GM04503 (cell line): Measurements from ENCODE around the gene CIT.
"Not testable (repeated sequence)": the region's sequence is repeated elsewhere in the genome, so short reads cannot be mapped to it uniquely, and the experiment has no call there.

ENCODE experiments used
- DNase-seq: peaks from one replicate; pipeline ENCODE4 v3.0.0-alpha.2; 2012; ENCODE audit warnings: low read depth

The CIT gene

DNA sequence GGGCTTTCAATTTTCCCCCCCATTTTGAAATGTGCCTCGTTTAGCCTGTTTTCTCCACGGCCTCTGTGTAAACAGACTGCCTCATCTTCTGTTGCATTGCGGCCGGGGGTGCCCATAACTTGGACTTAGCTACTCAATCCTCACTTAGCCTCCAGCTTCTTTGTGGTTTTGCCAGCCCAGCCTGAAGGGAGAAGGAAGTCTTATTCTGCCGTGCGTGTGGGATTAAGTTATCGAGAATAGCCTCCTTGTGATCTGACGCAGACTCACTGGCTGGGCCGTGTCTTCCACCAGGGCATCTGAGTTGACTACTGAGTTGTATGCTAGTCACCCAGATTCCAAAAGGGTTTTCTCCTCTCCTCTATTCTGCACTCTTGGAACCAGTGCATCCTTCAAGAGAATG lies 201.1 kb downstream of the CIT start:
- DNase-seq, result no peak

DNA sequence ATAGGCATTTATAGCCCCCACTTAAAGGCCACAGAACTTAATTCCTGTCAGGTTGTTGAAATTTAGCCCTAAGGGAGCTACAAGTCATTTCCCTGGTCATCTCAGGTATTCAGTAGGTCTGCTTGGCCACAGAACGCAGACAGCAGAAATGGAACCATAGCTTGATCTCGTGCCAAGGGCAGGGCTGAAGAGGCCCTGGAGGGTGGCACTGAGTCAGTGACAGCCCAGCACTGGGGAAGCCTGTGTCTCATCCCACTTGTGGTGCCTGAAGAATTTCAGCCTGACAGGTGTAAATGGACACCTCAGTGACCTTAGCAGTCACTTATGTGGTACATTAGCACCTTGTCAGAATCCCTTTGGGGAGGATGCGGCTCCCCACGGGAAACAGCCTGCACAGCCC lies 202.6 kb downstream of the CIT start:
- DNase-seq, result no peak

DNA sequence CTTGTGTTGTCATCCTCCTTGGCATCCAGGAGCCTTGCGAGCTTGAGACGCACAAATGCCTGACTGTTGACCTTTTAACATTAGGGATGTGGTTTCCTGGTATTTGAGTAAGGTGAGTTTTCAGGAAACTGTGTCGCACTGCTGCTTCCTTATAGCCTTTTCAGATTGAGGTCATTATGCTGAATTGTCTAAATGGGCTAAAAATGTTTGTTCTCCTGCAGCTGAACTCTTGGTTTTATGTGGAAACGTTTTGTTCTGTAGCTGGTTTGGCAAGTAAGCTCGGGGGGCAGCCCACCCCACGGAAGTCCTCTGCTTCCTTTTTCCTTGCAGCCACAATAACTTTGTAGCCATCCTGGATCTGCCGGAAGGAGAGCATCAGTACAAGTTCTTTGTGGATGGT lies 203.5 kb downstream of the CIT start:
- no peak for DNase-seq

DNA sequence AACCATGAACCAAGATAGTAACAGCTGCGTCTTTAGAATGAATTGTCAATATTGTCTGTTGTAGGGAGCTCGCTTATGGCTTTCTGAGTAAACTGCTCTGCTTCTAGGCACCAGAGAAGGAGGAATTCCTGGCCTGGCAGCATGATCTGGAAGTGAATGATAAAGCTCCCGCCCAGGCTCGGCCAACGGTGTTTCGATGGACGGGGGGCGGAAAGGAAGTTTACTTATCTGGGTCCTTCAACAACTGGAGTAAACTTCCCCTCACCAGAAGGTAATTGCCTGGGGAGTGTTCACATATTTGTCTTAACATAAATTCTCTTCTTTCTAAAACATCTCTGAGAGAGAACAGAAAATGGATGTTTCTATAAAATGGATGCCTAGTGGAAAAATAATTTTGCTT lies 204.9 kb downstream of the CIT start:
- no peak for DNase-seq

DNA sequence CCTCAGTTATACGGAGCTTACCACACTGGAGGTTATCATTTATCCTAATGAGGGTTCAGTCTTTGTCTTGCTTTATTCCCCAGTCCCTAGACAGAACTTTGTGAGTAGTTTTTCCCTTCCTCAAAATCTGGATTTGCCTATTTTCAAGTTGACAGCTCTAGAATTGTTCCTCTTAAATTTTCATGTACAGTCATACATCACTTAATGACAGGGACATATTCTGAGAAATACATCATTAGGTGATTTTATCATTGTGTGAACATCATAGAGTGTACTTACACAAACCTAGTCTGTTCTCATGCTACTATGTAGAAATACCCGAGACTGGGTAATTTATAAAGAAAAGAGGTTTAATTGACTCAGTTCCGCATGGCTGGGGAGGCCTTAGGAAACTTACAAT lies 206.1 kb downstream of the CIT start:
- DNase-seq, result no peak

DNA sequence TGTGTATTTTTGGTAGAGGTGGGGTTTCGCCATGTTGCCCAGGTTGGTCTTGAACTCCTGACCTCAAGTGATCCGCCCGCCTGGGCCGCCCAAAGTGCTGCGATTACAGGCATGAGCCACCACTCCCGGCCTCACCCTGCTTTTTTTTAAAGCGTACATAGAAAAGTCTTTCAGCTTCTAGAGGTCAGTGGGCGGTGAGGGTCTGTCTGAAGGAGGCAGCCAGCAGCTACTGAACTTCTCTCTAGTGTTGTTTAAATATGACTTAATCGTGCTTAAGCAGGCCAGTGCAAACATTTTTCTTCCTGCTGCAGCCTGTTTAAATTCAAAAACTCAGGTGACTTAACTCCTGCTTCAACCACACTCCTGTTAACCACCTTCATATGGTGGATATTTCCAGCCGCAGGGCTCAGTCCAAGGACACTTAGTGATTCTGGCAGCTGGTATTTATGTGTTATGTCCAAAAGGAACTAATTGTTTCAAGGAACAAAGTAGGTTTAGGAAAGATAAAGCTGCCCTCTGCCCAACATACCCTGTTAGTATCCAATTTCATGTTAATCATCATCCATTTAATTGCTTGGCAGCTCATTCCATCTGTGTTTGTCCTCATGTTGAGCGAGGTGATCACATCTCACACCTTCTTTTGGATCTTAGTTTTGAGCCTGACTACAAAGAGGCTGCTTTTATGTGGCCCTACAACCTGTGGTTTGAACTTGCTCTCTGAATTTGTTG lies 207.2 kb downstream of the CIT start:
- DNase-seq, result no peak

DNA sequence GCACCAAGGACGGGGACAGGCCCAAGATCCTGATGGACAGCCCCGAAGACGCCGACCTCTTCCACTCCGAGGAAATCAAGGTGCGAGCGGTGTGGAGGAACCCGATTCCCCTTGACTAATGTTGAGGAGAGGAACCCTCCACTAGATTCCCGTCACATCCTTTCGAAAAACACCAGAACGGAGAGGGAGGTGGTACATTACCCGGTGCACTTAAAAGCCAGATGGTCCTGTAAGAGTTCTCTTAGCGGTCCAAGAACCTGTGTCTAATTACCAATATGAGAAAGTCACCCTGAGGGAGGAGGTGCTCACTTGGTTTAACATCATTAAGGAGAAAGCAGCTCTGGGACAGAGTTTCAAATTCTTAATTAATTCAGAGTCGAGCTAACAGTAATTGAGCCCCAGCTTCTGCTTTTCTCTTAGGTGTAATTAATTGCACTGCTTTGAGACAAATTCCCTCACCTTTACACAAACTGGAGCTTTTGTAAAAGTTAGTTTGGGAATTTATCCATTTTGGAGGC lies 208.7 kb downstream of the CIT start:
- DNase-seq, result no peak

DNA sequence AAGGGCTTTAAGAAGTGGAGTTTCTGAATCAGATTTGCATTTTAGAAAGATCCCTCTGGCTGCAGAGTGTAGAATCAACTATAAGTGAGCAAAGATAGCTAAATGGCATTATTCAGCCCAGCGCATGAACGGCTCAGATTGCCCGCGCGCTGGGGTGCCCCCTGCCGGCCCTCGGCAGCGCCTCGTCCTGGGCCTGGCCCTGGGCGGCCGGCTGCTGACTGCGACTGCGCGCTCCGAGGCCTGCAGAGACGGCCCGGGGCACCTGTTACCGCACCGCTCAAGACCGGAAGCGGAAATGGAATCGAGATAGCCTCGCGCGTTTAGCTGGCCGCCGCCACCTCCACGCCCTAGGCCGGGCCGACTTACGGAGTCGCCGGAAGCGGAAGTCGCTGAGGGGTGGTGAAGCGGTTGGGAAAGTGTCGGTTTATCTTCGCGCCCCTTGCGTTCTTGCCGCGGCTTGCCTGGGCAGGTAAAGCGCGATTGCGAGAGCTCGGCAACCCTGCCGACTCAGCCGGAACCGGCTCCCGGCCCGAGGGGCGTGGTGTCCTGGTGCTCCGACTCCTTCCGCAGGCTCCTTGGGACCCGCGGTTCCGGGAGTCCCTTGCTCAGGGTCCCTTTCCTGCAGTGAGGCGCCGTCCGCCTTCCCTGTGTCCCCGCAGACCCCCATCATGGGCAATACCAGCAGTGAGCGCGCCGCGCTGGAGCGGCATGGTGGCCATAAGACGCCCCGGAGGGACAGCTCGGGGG lies 209.4 kb downstream of the CIT start, which contains the start of gene PRKAB1:
TSS of gene PRKAB1 (plus strand) at position 557 of the 747 bp plus-strand sequence. CDS start at position 669, 112 bp downstream.
- peak; percentile 67 for DNase-seq

DNA sequence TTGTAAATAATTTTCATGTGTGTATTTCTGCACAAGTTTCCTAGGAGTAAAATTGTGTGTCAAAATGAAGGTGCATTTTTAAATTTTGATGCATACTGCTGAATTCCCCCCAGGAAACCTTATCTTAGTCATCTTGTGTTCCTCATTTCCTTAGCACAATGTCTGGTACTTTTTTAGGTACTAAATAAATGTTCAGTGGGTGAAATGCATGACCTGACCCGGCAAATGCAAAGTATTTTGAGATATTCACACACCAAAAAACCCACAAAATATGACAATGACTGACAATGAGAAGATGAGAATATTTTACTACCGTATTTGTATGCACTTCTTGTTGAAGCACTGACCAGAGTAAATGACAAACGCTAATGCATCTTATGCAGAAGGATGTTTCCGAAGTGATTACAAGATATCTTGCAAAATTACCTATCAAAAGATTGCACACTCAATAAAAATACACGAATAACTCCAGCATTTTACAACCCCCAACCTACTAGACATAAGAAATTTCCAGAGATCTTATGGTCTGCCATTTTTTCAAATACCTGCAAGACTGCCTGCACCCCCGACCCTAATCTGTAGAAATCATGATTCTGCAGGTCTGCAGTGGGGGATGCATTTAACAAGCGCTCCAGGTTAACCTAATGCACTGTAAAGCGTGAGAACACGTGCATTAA lies 210.1 kb downstream of the CIT start:
- no peak for DNase-seq

DNA sequence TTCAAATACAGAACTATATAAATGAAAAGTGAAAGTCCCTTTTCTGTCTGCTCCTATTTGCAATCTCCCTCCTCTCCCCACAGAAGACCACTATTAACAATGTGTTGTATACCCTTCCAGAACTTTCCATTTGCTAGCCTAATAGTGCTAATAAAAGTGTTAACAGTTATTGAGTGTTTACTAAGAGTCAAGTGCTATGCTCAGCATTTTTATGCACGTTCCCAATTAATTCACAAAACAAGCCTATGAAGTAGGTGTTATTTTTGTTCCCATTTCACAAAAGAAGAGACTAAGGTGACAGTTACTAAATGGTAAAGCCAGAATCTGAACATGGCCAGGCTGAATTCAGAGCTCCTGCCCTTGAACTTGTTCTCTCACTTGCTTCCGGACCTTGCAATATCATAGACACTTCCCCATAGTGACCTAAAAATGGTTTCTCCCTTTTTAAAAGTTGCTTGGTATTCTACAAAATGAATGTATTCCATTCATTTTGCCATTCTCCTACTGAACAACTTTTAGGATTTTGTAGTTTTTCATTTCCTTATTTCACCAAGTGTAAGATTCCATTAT lies 210.8 kb downstream of the CIT start:
- DNase-seq, result no peak

DNA sequence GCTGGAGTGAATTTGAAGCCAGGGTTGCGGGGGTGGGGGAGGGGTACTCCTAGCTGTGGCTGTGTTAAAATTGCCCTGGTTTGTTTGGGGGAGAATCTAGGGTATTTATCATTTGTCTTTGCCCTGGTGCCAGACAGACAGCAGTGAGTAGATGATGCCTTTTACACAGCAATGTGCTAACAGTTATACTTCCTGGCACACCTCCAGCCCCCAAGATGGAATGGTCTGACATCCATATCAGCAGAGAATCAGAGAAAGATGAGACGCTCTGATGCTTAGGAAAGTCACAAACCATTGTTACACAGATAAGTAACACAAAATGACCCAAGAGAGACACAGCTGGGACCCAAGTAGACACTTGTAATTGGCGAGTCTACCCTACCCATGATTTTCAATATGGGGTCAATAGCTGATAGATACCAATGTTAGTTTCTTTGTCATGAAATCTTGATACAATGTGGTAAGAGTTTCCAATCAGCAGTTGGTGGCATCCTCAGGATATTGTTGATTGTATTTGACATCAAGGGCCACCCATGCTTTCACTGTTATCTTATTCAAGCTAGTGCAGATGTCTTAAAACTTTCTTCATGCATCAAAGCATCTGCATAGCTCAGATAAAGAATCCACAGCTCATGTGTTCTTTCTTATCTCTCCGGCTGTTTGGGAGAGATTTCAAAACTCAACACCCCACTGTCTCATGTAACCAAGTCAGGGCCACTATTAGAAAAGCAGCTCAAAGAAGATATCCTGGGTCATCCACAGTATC lies 211.8 kb downstream of the CIT start:
- no peak for DNase-seq

DNA sequence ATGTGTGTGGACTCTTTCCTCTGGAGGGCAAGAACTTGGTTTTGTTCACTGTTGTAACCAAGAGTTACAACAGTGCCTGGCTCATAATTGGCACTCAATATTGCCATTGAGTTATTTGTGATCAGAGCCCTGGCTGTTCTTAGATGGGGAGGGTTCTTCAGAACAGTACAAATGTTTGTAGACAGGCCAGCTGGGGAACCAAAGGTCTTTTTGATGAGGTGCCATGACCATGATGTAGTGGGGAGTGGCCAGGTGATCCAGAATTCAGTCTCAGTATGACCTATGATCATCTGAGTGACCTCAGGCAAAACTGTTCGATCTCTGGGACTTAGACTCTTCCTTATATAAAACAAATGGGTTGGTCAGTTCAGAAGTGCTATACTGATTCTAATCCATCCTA lies 212.5 kb downstream of the CIT start:
- DNase-seq, result no peak

DNA sequence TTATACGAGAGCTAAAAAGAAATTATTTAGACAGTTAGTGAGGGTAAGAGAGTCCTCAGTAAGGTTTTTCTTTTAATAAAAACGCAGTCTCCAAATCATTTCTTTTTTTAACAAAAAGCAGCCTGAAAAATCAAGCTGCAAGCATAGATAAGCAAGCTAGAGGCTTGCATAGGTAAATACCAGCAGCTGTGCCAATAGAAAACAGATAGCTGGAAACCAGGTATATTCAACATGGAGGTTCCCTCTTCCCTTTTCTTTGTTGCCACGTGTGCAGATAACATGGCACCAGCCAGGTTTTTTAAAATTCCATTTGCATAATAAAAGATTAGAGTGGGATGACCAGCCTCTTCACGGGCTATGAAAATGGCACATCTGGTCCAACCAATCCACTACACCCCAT lies 215.2 kb downstream of the CIT start:
- DNase-seq, result no peak

DNA sequence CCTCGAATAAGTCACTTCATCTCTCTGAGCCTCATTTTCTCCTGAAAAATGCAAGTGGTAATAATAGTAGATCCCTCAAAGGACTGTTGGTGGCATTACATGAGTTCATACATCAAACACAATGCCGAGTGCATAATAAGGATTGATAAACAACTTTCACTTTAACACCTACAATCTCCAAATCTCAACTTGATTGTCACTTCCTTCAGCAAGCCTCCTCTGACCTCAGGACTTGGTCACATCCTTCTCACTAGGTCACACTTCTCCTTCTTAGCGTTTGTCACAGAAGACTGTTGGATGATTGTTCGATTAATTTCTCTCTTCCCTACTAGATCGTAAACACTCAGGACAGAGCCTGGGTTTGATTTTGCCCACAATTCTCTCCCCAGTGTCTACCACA lies 217.0 kb downstream of the CIT start:
- no peak for DNase-seq

DNA sequence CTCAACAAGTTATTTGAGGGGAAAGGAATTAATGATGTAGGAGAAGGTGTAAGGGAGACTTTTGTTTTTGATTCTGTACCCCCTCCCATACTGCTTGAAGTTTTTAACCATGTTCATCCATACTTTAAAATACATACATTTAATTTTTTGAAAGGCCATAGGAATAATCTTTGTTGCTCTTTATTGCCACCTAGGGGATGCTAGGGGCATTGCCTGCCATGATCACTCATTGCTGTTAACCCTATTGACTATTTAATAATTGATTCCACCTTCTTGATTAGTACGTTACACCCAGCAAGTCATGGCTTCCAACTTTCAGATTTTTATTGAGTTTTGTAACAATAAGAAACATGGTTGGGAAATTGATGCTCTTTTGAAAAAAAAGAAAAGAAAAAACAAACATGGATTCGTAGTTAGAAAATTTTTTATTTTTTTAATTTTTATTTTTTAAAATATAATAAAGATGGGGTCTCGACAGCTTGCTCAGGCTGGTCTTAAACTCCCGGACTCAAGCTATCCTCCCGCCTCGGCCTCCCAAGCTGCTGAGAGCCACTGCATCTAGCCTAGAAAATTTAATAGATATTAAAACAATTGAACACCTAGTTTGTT lies 217.7 kb downstream of the CIT start:
- no peak for DNase-seq

DNA sequence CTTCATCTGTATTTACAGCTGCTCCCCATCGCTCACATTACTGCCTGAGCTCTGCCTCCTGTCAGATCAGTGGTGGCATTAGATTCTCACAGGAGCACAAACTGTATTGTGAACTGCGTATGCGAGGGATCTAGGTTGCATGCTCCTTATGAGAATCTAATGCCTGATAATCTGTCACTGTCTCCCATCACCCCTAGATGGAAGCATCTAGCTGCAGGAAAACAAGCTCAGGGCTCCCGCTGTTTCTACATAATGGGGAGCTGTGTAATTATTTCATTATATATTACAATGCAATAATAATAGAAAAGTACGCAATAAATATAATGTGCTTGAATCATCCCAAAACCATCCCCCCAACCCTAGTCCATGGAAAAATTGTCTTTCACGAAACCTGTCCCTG lies 219.0 kb downstream of the CIT start:
- DNase-seq, result not testable (repeated sequence)

DNA sequence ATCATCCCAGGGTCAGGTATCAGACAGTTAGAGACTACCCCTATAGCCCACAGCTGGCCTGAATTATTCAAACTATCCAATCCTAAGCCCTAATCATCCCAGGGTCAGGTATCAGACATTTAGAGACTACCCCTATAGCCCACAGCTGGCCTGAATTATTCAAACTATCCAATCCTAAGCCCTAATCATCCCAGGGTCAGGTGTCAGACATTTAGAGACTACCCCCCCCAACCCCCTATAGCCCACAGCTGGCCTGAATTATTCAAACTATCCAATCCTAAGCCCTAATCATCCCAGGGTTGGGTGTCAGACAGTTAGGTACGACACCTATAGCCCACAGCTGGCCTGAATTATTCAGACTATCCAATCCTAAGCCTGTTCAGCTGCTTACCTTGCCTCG lies 220.1 kb downstream of the CIT start:
- DNase-seq, result not testable (repeated sequence)

DNA sequence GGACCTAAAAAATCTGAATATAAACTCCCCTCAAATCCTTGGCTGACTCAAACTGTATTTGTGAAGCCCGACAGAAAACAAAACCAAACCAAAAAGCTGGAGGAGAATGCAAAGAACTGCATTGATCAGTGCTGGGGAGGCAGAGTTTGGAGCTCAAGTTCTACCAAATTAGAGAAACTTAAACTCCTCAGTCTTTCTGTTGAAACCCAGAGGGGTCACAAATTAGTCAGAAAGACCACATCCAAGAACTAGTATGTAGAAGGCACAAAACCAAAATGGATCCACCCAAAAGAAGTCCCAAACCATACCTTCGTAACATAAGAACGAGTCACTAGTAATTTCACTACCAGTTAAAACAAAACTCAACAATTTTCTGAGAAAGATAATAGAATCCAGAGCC lies 224.5 kb downstream of the CIT start:
- no peak for DNase-seq

DNA sequence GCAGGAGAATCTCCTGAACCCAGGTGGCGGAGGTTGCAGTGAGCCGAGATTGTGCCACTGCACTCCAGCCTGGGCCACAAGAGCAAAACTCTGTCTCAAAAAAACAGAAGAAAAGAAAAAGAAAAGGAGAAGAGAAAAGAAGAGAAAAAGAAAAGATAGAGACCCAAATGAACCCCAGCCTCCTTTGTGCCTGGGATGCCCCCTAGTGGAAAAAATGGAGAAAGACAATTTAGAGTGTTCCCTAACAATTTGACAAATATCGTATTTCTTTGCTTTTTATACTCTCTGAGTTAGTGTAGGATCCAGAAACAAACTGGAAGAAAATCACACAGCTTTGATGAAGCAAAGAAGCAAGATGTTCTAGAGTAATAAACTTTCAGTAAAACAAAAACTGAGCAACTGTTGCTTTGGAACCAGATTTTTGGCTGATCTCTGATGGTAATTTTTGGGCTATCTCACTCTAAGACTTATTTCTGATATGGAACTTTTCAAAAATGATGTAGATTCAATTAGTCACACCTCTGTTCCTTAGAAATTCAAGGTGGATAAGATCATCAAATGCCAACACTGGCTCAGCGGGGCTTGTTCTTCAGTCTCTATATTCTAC lies 227.8 kb downstream of the CIT start:
- no peak for DNase-seq

DNA sequence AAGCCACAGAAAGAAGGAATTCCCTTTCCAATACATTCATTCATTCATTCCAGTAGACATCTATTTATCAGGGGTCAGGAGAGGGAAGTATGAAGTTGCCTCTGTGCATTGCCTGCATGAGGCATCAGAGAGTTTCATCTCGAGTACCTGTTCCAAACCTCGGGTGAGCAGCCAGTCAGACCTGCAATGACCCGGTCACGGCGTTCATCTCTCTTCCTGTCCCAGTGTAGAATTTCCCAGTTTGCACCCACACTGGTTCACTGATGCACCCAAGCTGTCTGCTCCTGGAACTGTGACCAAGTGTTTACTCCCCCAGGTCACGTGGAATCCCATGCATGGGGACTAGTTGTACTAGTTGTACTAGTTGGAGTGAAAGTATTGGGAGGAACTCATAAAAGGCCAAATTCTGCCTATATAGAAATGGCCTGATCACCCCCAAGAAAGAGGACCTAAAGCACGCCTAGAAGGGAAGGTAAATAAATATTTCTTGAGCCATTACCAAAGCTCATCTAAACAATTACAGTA lies 231.5 kb downstream of the CIT start:
- DNase-seq, result no peak

DNA sequence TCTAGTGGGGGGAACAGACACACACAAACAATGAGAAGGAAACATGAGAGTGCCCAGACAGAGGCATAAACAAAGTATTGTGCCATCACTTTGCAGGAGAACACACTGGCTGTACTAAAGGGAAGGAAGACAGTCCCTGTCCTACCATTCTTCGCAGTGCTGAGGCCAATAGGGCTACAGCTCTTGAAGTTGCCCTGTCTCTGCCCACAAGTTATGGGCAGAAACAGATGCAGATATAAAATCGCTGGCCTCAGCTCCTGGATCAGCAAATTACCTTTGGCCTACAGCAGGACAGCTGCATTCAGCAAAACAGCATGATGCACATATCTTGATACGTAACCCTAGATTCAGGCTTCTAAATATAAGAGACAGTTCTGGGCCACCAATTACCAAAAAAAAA lies 232.2 kb downstream of the CIT start:
- DNase-seq, result no peak
